A549 (cell line): ENCODE measurements around the gene XCL1. TPM values are rescaled to one million over a fixed set of nuclear protein-coding genes. Genes with fewer than 3 reads are reported as not detected.

Experiments used
- ATAC-seq, 2 experiments: fragments of 200-7000 bp in 1 of 2; fragments of >200 bp in 1 of 2; cut with Nextera tagmentation in 1 of 2; cut with Tn5 transposase in 1 of 2; 3 replicates each; pipeline versions ENCODE4 v1.8.0 to v1.9.1; 2018 to 2020; ENCODE audit warnings: mild to moderate bottlenecking in 1 of 2, moderate library complexity in 1 of 2
- CTCF ChIA-PET: fragments of 300-600 bp; sonication (Branson Sonifier 250); formaldehyde crosslinking; extraction: SDS; loops from one replicate; lab custom pipeline; 2021; ENCODE audit warnings: antibody characterized with exemption, inconsistent platforms; lab: Yijun Ruan, JAX
- POLR2A ChIA-PET: fragments of 350-600 bp; formaldehyde crosslinking; extraction: SDS; loops from one replicate; lab custom pipeline; 2021; ENCODE audit warnings: antibody characterized with exemption, inconsistent platforms; lab: Yijun Ruan, JAX
- DNase-seq, 2 experiments: peaks; one replicate each; pipeline versions ENCODE4 v3.0.0 to v3.0.0-alpha.2; 2011 to 2016; ENCODE audit warnings: low read depth in 1 of 2, low spot score in 1 of 2
- FAIRE-seq: peaks from 2 replicates; lab custom pipeline; 2011; peaks lifted over from hg19 to GRCh38; lab: Jason Lieb, UNC
- H3K27ac ChIP-seq, 2 experiments: fragments of >200 bp; sonication (Bioruptor Twin); formaldehyde crosslinking; 3 replicates each; pipeline ENCODE4 v1.5.1; 2016 to 2017
- H3K4me1 ChIP-seq: fragments of >200 bp; sonication (Bioruptor Twin); formaldehyde crosslinking; 3 replicates; pipeline ENCODE4 v1.6.1; 2016
- H3K4me2 ChIP-seq: fragments of >200 bp; sonication (Bioruptor Twin); formaldehyde crosslinking; 3 replicates; pipeline ENCODE4 v1.6.1; 2016
- H3K4me3 ChIP-seq: fragments of >200 bp; sonication (Bioruptor Twin); formaldehyde crosslinking; 3 replicates; pipeline ENCODE4 v1.5.1; 2016
- H3K9me3 ChIP-seq: fragments of >200 bp; sonication (Bioruptor Twin); formaldehyde crosslinking; 3 replicates; pipeline ENCODE4 v1.6.1; 2016
- ATOH8 ChIP-seq: fragments of 250-450 bp; sonication (Bioruptor Pico); IDR thresholded peaks from 2 replicates; pipeline ENCODE4 v1.5.0; 2020; ENCODE audit warnings: low read depth, mild to moderate bottlenecking, moderate library complexity
- BCL3 ChIP-seq: fragments of >200 bp; sonication (Bioruptor Twin); formaldehyde crosslinking; IDR thresholded peaks from 3 replicates; pipeline ENCODE4 v1.6.1; 2016
- CHD4 ChIP-seq: fragments of 200-600 bp; sonication (generic); IDR thresholded peaks from 2 replicates; pipeline ENCODE4 v1.6.1; 2016; ENCODE audit warnings: antibody characterized with exemption, mild to moderate bottlenecking, borderline replicate concordance
- ELK1 ChIP-seq: fragments of 150-350 bp; IDR thresholded peaks from 2 replicates; pipeline ENCODE4 v1.6.1; 2014; ENCODE audit warnings: low read depth, mild to moderate bottlenecking, low read length
- EP300 ChIP-seq, 2 experiments: fragments of >200 bp; sonication (Bioruptor Twin); formaldehyde crosslinking; IDR thresholded peaks; 2 replicates in 1 of 2; 3 replicates in 1 of 2; pipeline ENCODE4 v1.6.1; 2016 to 2017
- ESRRA ChIP-seq: fragments of 150-350 bp; IDR thresholded peaks from 2 replicates; pipeline ENCODE4 v1.6.1; 2014; ENCODE audit warnings: mild to moderate bottlenecking, low read length, borderline replicate concordance
- GATA3 ChIP-seq: IDR thresholded peaks from 2 replicates; pipeline ENCODE4 v1.6.1; 2012; ENCODE audit warnings: borderline replicate concordance
- HDAC2 ChIP-seq: fragments of 200-600 bp; sonication (generic); IDR thresholded peaks from 2 replicates; pipeline ENCODE4 v1.6.1; 2016
- HEYL ChIP-seq: fragments of 250-450 bp; sonication (Bioruptor Pico); IDR thresholded peaks from 2 replicates; pipeline ENCODE4 v1.8.0; 2021; ENCODE audit warnings: mild to moderate bottlenecking, moderate library complexity
- HMGXB4 ChIP-seq: fragments of 250-450 bp; sonication (Bioruptor Pico); IDR thresholded peaks from 2 replicates; pipeline ENCODE4 v1.5.0; 2021; ENCODE audit warnings: mild to moderate bottlenecking, moderate library complexity, borderline replicate concordance
- HOXA7 ChIP-seq: fragments of 250-450 bp; sonication (Bioruptor Pico); IDR thresholded peaks from 2 replicates; pipeline ENCODE4 v1.5.0; 2020; ENCODE audit warnings: mild to moderate bottlenecking, moderate library complexity
- HOXB13 ChIP-seq: fragments of 250-450 bp; sonication (Bioruptor Pico); IDR thresholded peaks from 2 replicates; pipeline ENCODE4 v1.5.0; 2020; ENCODE audit warnings: low read depth, mild to moderate bottlenecking, moderate library complexity
- HOXB5 ChIP-seq: fragments of 250-450 bp; sonication (Bioruptor Pico); IDR thresholded peaks from 2 replicates; pipeline ENCODE4 v1.5.0; 2020; ENCODE audit warnings: mild to moderate bottlenecking, moderate library complexity
- JUN ChIP-seq, 2 experiments: fragments of >200 bp; sonication (Bioruptor Twin); formaldehyde crosslinking; IDR thresholded peaks; 2 replicates in 1 of 2; 3 replicates in 1 of 2; pipeline ENCODE4 v1.6.1; 2016 to 2017
- JUNB ChIP-seq: fragments of >200 bp; sonication (Bioruptor Twin); formaldehyde crosslinking; IDR thresholded peaks from 2 replicates; pipeline ENCODE4 v1.6.1; 2016
- MAX ChIP-seq: IDR thresholded peaks from 2 replicates; pipeline ENCODE4 v1.6.1; 2012
- MAZ ChIP-seq: fragments of 150-350 bp; IDR thresholded peaks from 2 replicates; pipeline ENCODE4 v1.6.1; 2014; ENCODE audit warnings: antibody characterized with exemption, low read depth, low read length, borderline replicate concordance
- MYC ChIP-seq: IDR thresholded peaks from 2 replicates; pipeline ENCODE4 v1.6.1; 2012; ENCODE audit warnings: mild to moderate bottlenecking, inconsistent platforms, low read length, improper control_type of control experiment, borderline replicate concordance
- NR3C1 ChIP-seq: fragments of >200 bp; sonication (Bioruptor Twin); formaldehyde crosslinking; IDR thresholded peaks from 3 replicates; pipeline ENCODE4 v1.6.1; 2017
- POLR2AphosphoS2 ChIP-seq: conservative IDR thresholded peaks from 2 replicates; pipeline ENCODE4 v1.6.1; 2012; ENCODE audit warnings: low read length, improper control_type of control experiment, inconsistent platforms
- RAD21 ChIP-seq, 2 experiments: fragments of >200 bp in 1 of 2; sonication (Bioruptor Twin) in 1 of 2; formaldehyde crosslinking in 1 of 2; IDR thresholded peaks in 1 of 2; conservative IDR thresholded peaks in 1 of 2; 2 replicates in 1 of 2; 3 replicates in 1 of 2; pipeline ENCODE4 v1.6.1; 2012 to 2018; ENCODE audit warnings: inconsistent platforms in 1 of 2
- RFX5 ChIP-seq: fragments of 450-650 bp; IDR thresholded peaks from 2 replicates; pipeline ENCODE4 v1.7.1; 2014; ENCODE audit warnings: antibody characterized with exemption, mild to moderate bottlenecking, moderate library complexity
- RNF2 ChIP-seq: fragments of 200-600 bp; sonication (generic); IDR thresholded peaks from 2 replicates; pipeline ENCODE4 v1.6.1; 2016; ENCODE audit warnings: low read depth, mild to moderate bottlenecking, antibody characterized with exemption, moderate library complexity, borderline replicate concordance
- TP53 ChIP-seq: fragments of 250-450 bp; sonication (Bioruptor Pico); IDR thresholded peaks from 2 replicates; pipeline ENCODE4 v1.5.0; 2021; ENCODE audit warnings: mild to moderate bottlenecking, moderate library complexity
- USF2 ChIP-seq: fragments of 450-650 bp; IDR thresholded peaks from 2 replicates; pipeline ENCODE4 v1.6.1; 2014; ENCODE audit warnings: antibody characterized with exemption
- ZFP36 ChIP-seq: fragments of 450-650 bp; IDR thresholded peaks from 2 replicates; pipeline ENCODE4 v1.6.1; 2014; ENCODE audit warnings: borderline replicate concordance; ENCODE audit not compliant: partially characterized antibody
- WGBS: methylation state at CpG from one replicate; pipeline ENCODE4 v1.1.6; 2017; ENCODE audit errors: missing lambda C conversion rate; 5-methylcytosine and 5-hydroxymethylcytosine counted together
- polyA plus RNA-seq, 4 experiments: library from polyadenylated mRNA; depleted of rRNA in 3 of 4; stranded (reverse); fragments of >200 nt; fragmentation: RNase III in 1 of 4; extraction: RNeasy Plus Mini Kit Qiagen cat#74134 plus additional on column Dnase treatment in 1 of 4; gene quantifications; 2 replicates in 3 of 4; 3 replicates in 1 of 4; pipeline ENCODE4 v1.2.3, GENCODE V29; 2011 to 2017

Gene XCL1
- polyA plus RNA-seq, 2 of the 4 experiments (the other 2 are of a cell fraction), result not detected

- POLR2A ChIA-PET, result no interaction called here
- Histone ChIP-seq H3K27ac (no peak overlapping the region), H3K9me3 (no peaks in the 10 kb centered on the region; the same call in 2 of the 3 replicates), H3K4me2 (no peak overlapping the region), H3K4me1 (no peaks in the 10 kb centered on the region), H3K4me3 (no peak overlapping the region)
- 81% methylated on average over 3 of the region's 3 CpGs for WGBS
- ATAC-seq (no peak), FAIRE-seq (no peak), DNase-seq (no peak)
- CTCF ChIA-PET, result no interaction called here
- TF ChIP-seq MYC, result no peak
- no peak for TF ChIP-seq ATOH8
- no peak for TF ChIP-seq HOXB5
- no peak for TF ChIP-seq HOXB13 (CRISPR knock-in tag)
- no peak for TF ChIP-seq USF2
- TF ChIP-seq POLR2AphosphoS2, result no peak
- TF ChIP-seq JUN (IDR thresholded peaks at IDR 0.05), result no peak
- TF ChIP-seq RAD21 (conservative IDR thresholded peaks at IDR 0.05 in 1 of 2, IDR thresholded peaks at IDR 0.05 in 1 of 2), result no peak
- no peak for TF ChIP-seq HOXA7 (CRISPR knock-in tag)
- no peak for TF ChIP-seq ESRRA
- TF ChIP-seq HDAC2, result no peak
- TF ChIP-seq HEYL (CRISPR knock-in tag), result no peak
- TF ChIP-seq BCL3, result no peak
Measured at GRCh38 chr1:168567568-168567967, 8.8 kb upstream of the XCL1 start.

- POLR2A ChIA-PET, result no interaction called here
- ATAC-seq (no peak), DNase-seq (no peak), FAIRE-seq (no peak)
- no peak overlapping the region for H3K4me2 ChIP-seq
- H3K4me3 ChIP-seq, result no peak overlapping the region
- H3K27ac ChIP-seq, result no peak overlapping the region
- 12% methylated on average over 1 of the region's 1 CpG for WGBS
- CTCF ChIA-PET, result interaction anchor here (0.8 to 1.0 kb wide), 2 partner anchors 90 to 120 kb away, joined by 3 read pairs; no protein-coding TSS in a partner anchor
- no peaks in the 10 kb centered on the region; the same call in 2 of the 3 replicates for H3K9me3 ChIP-seq
- no peaks in the 10 kb centered on the region for H3K4me1 ChIP-seq
- TF ChIP-seq JUNB (no peak), HMGXB4 (no peak), POLR2AphosphoS2 (no peak), ELK1 (no peak), HEYL (CRISPR knock-in tag) (no peak), EP300 (IDR thresholded peaks at IDR 0.05) (no peak), MAX (no peak), HDAC2 (no peak), BCL3 (no peak), MYC (no peak), NR3C1 (no peak), ZFP36 (no peak), GATA3 (no peak), RNF2 (no peak), TP53 (CRISPR knock-in tag) (no peak), MAZ (no peak), ATOH8 (no peak), RFX5 (no peak), CHD4 (no peak)
- TF ChIP-seq, all 56 proteins: peak for 0
Measured at GRCh38 chr1:168568346-168568745, 8.1 kb upstream of the XCL1 start.
